HG03039 (cell line): ENCODE measurements around the gene SHC1.
"Not testable (repeated sequence)": the region's sequence is repeated elsewhere in the genome, so short reads cannot be mapped to it uniquely, and the experiment has no call there.

Experiments
- ATAC-seq: cut with Tn5 transposase; IDR thresholded peaks from one replicate; pipeline ENCODE4 v1.9.1; 2021; ENCODE audit warnings: mild to moderate bottlenecking, moderate library complexity; ENCODE audit not compliant: unreplicated experiment

SHC1 gene

DNA sequence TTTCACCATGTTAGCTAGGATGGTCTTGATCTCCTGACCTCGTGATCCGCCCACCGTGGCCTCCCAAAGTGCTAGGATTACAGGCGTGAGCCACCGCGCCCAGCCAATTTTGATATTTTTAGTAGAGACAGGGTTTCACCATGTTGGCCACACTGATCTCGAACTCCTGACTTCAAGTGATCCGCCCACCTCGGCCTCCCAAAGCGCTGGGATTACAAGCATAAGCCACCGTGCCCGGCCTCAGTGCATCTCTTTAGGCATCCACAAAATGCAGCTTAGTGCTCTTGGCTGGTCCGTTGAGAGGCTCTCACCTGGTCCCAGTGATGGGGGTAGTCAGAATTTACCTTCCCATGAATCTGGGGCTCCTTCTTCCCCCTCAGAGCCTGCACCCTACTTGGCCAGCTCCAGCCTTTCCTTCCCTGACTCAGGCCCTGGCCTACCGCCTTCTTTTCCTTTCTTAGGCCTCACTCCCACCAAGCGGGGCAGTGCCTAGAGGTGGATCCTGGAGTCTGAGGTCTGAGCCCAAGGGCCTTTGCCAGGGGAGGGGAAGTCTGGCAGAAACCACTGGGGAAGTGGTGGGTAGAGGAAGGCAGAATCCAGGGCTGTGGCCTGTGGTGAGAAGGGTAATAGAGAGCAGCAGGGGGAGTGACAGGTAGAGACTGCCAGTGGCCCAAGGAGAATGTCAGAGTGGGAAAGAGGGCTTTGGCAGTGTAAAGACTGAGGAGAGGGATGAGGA lies 26.6 kb upstream of the SHC1 start:
- ATAC-seq = no peak

- ATAC-seq = not testable (repeated sequence)
Measured at GRCh38 chr1:154995301-154995983, 24.9 kb upstream of the SHC1 start.

GRCh38 chr1:154994591-154994990 lies 24.0 kb upstream of the SHC1 start:
- no peak for ATAC-seq

GRCh38 chr1:154994269-154994587 lies 23.7 kb upstream of the SHC1 start:
- ATAC-seq = no peak

DNA sequence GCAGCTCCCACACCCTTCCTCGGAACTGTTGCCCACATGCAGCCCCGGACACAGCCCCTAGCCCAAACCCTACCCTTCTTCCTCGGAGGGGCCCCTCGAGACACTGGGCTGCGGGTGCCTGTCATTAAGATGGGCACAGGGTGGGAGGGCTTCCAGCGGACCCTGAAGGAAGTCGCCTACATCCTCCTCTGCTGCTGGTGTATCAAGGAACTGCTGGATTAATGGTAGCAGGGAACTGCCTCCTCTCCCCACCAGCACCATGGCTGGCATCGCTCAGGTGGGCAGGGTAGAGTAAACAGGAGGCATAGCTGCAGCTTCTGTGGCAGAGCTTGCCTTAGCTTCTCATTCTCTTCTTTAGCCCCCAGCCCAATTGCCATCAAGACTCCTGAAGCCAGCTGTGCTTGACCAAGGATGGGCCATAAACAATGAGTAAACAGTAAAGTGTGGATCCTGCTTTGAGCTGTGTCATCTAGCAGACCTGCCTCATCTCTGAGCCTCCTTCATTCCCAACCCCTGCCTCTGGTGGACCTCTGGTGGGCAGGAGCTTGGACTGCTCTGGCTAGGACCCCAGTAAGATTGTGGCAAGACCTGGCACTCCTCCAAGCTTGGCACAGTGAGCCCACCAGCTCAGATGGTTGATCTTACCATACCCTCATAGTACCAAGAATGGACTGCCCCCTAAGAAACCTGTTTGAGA lies 23.2 kb upstream of the SHC1 start, which contains the start of gene LENEP:
TSS of gene LENEP (plus strand) at position 15 of the 697 bp plus-strand sequence. CDS start at position 37, 22 bp downstream.
- no peak for ATAC-seq

DNA sequence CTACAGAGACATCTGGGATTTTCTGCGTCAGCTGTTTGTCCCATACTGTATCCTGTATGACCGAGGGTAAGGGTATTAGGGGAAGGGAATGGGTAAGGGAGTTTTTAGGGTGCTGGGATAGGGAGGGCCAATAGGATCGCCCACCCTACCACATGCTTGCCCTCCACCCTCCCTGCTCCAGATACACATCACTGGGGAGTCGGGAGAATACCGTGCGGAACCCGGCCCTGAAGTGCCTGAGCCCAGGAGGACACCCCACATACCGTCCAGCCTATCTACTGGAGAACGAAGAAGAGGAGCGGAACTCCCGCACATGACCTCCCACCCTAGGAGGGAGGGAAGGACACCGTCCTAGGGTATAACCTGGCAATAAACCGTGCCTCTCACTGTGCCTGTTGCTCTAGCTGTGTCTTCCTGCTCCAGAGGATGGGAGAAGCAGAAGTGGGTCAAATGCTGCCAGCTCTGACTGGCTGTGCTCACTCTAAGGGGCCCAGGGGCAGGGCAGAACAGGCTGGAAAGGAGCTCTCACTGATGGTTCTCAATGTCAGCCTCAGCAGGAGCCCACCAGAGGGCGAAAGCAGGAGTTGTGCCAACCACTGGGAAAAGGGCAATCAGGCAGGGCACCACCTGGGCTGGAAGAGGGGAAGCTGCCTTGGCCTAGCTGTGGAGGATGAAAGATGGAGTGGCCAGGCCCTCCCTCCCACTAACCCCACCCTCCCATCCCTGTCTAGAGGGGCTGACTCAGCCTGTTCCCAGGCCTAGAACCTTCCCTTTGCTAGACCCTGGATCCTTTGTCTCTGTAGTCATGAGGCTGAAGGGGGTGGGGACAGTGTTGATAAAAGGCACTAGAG lies 22.4 kb upstream of the SHC1 start:
- no peak for ATAC-seq

GRCh38 chr1:154990276-154990675 lies 19.7 kb upstream of the SHC1 start:
- ATAC-seq = no peak

DNA sequence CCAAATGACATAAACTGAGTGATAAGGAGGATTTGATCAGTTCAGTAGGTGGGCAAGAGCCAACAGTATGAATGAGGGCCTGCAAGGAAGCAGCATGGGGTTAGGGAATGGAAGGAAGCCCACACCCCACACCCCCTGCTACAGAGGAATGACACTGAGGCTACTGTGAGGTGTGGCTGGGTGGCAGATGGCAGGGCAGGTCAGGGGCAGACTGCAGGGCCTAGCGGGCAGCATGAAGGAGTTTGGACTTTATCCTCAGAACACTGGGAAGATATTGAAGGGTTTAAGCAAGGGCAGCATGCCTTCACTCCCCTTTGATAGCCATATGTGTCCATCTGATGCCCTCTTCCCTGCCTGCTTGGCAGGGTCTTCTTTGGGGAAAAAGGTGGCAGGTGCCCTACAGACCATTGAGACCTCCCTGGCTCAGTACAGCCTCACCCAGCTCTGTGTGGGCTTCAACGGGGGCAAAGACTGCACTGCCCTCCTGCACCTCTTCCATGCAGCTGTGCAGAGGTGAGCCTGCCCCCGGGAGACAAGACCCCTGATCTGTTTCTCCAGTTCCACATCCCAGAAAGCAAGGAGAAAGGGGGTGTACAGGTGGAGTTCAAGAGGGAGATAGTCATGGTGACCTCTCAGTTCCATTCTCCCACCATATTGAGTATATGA lies 18.8 kb upstream of the SHC1 start:
- ATAC-seq = no peak

DNA sequence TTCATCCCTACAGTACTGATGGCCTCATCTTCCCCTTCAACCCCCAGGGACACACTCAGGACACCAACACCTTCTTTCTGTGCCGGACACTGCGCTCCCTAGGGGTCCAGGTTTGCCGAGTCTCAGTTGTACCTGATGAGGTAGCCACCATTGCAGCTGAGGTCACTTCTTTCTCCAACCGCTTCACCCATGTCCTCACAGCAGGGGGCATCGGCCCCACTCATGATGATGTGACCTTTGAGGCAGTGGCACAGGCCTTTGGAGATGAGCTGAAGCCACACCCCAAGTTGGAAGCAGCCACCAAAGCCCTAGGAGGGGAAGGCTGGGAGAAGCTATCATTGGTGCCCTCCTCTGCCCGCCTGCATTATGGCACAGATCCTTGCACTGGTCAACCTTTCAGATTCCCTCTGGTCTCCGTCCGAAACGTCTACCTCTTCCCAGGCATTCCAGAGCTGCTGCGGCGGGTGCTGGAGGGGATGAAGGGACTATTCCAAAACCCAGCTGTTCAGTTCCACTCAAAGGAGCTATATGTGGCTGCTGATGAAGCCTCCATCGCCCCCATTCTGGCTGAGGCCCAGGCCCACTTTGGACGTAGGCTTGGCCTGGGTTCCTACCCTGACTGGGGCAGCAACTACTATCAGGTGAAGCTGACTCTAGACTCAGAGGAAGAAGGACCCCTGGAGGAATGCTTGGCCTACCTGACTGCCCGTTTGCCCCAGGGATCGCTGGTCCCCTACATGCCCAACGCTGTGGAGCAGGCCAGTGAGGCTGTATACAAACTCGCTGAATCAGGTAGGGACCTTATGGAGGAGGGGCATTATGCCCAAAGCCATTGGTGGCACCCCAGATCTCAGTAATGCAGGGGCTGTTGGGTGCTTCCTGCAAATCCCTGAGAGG lies 17.8 kb upstream of the SHC1 start:
- ATAC-seq = no peak

DNA sequence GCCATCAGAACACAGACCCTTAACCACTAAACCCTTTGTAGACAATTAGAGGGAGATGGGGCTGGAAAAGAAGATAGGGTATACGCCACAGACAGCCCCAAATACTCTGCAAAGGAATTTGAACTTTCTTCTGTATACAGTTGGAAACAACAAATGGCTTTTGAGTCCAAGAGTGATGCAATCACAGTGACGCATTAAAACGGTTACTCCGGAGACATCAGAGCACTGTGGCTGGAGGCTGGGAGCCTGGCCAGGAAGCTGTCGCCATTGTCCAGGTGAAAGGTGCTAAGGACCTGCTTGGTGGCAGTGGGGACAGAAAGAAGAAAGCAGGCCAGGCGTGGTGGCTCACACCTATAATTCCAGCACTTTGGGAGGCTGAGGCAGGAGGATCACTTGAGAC lies 16.8 kb upstream of the SHC1 start:
- no peak for ATAC-seq

- not testable (repeated sequence) for ATAC-seq
Measured at GRCh38 chr1:154986736-154987135, 16.2 kb upstream of the SHC1 start.

DNA sequence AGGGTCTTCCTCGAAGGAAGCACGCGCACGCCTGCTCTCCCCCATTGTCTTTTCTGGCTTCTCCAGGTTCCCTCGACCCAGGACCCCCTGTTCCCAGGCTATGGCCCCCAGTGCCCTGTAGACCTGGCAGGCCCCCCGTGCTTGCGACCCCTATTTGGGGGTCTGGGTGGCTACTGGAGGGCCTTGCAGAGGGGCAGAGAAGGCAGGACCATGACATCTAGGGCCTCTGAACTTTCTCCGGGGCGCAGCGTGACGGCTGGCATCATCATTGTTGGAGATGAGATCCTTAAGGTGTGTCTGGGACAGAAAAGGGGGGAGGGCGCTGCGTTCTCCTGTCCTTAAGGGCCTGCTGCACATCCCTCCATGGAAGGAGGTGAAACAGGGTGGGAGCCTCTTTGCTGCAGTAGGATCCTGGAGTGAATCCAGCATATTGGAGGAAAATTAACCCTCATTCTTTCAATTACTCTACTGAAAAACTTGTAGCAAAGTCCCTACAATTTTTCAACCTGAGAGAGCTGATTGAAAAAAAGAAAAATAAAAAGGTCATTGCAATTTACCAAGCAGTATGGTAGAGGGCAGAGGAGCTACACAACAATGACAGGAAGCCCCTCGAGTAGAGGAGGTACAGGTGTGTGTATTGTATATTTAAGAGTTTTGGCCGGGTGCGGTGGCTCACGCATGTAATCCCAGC lies 13.4 kb upstream of the SHC1 start:
- no peak for ATAC-seq

GRCh38 chr1:154982897-154983648 lies 12.5 kb upstream of the SHC1 start, which contains the start of gene FLAD1:
FLAD1 (plus strand) TSS chr1:154983344; CDS start chr1:154983695, 351 bp downstream.
- peak; percentile 93 for ATAC-seq

DNA sequence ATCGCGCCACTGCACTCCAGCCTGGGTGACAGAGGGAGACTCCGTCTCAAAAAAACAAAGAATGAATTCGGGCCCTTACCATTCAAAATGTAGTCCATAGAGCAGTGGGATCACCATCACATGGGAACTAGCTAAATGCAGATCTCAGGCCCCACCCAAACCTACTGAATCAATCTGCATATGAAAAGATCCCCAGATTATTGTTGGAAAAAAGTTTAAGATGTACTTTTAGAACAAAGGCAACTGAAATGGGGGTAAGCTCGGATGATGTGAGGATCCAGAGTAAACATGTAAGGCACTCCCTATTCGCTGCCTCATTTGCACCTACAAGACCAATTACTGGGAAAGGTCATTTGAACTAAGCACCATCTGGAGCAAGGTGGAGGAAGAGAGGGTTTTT lies 11.8 kb upstream of the SHC1 start:
- ATAC-seq = no peak

DNA sequence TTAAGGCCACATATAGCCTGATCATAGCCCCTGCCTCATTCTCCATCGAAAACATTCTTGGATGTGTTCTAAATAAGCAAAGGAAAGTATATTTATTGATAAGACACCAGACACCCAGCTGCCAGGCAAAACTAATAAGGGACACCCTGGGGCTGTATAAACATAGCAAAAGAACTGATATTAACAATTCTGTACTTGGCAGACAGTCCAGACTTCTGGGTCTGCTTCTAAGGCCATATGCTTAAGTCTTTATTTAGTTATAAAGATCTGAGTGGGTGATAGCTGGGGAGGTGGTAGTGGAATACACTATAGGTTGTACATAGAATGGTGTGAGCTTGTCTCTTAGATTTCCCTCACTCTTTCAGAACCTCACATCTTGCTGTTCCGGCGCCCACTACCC lies 7.8 kb upstream of the SHC1 start:
- ATAC-seq = no peak

GRCh38 chr1:154977762-154978161 lies 7.2 kb upstream of the SHC1 start:
- ATAC-seq = not testable (repeated sequence)

DNA sequence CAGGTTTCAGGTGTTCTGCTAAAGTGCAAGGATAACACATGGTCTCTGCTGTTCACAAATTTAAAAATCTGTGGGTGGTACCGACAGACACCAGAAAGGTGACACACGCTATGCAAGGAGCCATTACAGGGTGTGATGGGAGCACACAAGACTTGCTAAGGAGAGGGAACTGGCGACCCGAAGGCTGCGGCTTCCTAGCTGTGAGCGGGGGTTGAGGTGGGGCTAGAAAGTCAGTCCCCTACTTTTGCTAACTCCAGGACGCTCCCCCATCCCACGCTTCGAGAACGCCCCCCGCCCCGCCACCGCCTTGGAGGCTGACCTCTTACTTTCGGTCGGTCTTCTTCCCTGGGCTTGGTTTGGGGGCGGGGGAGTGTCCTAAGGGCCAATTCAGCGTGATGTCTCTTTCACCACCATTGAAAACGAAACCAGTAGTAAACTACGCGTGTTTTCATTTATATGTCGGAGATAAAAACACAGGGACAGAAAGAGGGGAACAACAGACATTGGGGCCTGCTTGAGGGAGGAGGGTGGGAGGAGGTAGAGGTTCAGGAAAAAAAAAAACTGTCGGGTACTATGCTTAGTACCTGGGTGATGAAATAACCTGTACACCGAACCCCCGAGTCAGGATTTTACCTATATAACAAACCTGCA lies 5.0 kb upstream of the SHC1 start:
- no peak for ATAC-seq
